Skeletal muscle cell (primary cell): ENCODE results near the gene HOXC5.

ENCODE experiments used
- DNase-seq: peaks from one replicate; pipeline ENCODE4 v3.0.0-alpha.2; 2010; ENCODE audit warnings: low read depth
- H3K4me3 ChIP-seq: 2 replicates; pipeline ENCODE4 v1.5.1; 2011; ENCODE audit warnings: low read depth, mild to moderate bottlenecking, control low read depth, low read length, moderate library complexity

HOXC5 gene

GRCh38 chr12:54017878-54018467, 14.9 kb upstream of the HOXC5 start:
- DNase-seq = peak; percentile 85
- H3K4me3 ChIP-seq = peak overlapping the region; percentile 78

GRCh38 chr12:54018468-54018984, 14.3 kb upstream of the HOXC5 start:
- DNase-seq = no peak
- peak overlapping the region; percentile 78 for H3K4me3 ChIP-seq

- DNase-seq = no peak
- H3K4me3 ChIP-seq = peak overlapping the region; percentile 78
Measured at GRCh38 chr12:54019091-54019811, 13.6 kb upstream of the HOXC5 start.

GRCh38 chr12:54019924-54020590, 12.8 kb upstream of the HOXC5 start:
- H3K4me3 ChIP-seq = peak overlapping the region; percentile 78
- DNase-seq = no peak

GRCh38 chr12:54020591-54021405, 12.1 kb upstream of the HOXC5 start:
- H3K4me3 ChIP-seq = peak overlapping the region; percentile 78

GRCh38 chr12:54021432-54022013, 11.3 kb upstream of the HOXC5 start:
- DNase-seq = no peak
- H3K4me3 ChIP-seq = peak overlapping the region; percentile 78

More at GRCh38 chr12:54020591-54021405, 12.1 kb upstream of the HOXC5 start:
- DNase-seq = no peak

- peak overlapping the region; percentile 28 for H3K4me3 ChIP-seq
- no peak for DNase-seq
Measured at GRCh38 chr12:54022960-54023884, 9.6 kb upstream of the HOXC5 start.

- peak overlapping the region; percentile 28 for H3K4me3 ChIP-seq
- no peak for DNase-seq
Measured at GRCh38 chr12:54024127-54024526, 8.7 kb upstream of the HOXC5 start.

DNA sequence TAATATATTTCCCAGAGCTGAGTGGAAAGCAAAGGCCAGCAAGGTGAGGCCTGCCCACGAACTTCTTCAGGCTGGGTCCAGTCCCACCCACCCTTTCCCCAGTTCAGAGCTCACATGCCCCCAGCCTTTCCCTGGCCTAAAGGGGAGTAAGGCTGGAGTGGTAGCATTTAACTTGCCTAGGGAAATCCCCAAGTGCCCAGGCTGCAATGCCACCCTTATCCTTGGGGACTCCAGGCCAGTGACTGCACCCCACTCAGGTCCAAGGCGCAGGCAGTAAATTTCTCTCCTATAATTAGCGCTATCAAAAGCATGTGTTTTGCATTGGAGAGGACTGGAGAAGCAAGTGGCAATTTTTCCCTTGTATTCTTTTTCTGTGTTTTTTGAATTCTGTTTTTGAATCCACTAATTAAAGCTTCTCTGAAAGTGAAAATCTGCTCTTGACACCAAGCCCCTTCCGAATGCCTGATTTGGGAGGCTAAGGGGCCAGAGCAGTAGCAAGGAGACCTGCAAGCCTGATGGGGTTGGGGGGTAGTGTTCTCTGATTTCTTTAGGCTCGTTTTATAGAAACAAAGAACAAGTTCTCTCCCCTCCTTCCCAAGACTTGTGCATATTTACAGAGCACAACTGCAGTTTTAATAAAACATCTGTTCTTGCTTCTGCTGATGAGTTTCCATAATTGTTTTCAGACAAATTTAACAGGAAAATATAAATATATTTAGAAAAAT, 8.1 kb upstream of the HOXC5 start:
- DNase-seq = no peak
- H3K4me3 ChIP-seq = peak overlapping the region; percentile 28

- no peak for DNase-seq
- peak overlapping the region; percentile 28 for H3K4me3 ChIP-seq
Measured at GRCh38 chr12:54025499-54026405, 7.1 kb upstream of the HOXC5 start.

GRCh38 chr12:54026640-54027441, 6.0 kb upstream of the HOXC5 start:
- no peak for DNase-seq

DNA sequence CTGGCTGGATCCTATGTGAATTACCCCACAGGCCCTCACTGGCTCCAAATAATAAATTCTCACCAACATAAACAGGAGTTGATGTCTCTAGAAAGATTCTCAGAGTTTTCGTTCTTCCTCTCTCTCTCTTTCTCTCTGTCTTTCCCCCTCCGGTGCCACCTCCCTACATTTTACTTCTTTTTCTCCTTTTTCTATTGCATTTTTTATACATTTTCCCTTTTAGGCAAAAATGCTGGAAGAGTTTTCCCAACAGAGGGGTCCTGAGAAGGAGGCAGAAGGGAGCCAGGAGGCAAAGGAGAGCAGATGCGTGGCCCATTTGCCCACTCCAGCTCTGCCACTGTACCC, 5.4 kb upstream of the HOXC5 start:
- H3K4me3 ChIP-seq = no peak overlapping the region
- no peak for DNase-seq

More at GRCh38 chr12:54026640-54027441, 6.0 kb upstream of the HOXC5 start:
- peak overlapping the region; percentile 21 for H3K4me3 ChIP-seq

DNA sequence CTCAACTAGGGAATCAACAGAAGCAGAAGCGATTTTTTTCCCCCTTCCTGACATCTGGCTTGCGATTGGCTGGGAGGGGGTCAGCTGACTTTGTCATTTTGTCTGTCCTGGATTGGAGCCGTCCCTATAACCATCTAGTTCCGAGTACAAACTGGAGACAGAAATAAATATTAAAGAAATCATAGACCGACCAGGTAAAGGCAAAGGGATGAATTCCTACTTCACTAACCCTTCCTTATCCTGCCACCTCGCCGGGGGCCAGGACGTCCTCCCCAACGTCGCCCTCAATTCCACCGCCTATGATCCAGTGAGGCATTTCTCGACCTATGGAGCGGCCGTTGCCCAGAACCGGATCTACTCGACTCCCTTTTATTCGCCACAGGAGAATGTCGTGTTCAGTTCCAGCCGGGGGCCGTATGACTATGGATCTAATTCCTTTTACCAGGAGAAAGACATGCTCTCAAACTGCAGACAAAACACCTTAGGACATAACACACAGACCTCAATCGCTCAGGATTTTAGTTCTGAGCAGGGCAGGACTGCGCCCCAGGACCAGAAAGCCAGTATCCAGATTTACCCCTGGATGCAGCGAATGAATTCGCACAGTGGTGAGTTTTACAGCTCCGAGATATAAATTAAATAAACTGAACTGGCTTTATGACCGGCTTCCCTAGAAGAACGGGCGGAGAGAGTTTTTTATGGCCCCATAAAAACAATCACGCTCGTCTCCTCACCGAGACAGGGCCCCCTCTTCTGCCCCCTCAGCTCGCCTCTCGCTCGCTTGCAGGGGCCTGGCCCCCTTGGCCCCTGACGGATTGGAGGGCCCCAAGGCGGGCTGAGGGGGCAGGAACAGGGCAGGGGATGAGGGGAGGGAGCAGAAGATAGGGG, 4.3 kb upstream of the HOXC5 start, which contains the start of gene HOXC6:
HOXC6 (plus strand) TSS at position 127 of the 888 bp plus-strand sequence; CDS start at position 209, 82 bp downstream.
- peak within 1 kb of the TSS; percentile 51 for H3K4me3 ChIP-seq
- peak; percentile 53 for DNase-seq

DNA sequence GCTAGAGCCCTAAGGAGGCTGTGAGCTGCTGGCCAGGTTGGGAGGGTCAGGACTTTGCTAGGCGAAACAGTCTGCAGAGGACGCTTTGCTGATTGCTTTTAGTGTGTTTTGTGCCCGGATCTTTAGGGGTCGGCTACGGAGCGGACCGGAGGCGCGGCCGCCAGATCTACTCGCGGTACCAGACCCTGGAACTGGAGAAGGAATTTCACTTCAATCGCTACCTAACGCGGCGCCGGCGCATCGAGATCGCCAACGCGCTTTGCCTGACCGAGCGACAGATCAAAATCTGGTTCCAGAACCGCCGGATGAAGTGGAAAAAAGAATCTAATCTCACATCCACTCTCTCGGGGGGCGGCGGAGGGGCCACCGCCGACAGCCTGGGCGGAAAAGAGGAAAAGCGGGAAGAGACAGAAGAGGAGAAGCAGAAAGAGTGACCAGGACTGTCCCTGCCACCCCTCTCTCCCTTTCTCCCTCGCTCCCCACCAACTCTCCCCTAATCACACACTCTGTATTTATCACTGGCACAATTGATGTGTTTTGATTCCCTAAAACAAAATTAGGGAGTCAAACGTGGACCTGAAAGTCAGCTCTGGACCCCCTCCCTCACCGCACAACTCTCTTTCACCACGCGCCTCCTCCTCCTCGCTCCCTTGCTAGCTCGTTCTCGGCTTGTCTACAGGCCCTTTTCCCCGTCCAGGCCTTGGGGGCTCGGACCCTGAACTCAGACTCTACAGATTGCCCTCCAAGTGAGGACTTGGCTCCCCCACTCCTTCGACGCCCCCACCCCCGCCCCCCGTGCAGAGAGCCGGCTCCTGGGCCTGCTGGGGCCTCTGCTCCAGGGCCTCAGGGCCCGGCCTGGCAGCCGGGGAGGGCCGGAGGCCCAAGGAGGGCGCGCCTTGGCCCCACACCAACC, 3.1 kb upstream of the HOXC5 start:
- peak overlapping the region; percentile 51 for H3K4me3 ChIP-seq

More for the DNA sequence above, 3.1 kb upstream of the HOXC5 start:
- DNase-seq = no peak
